HEK293T (cell line): ENCODE measurements around the gene TRIM61.

ENCODE experiments used
- BHLHE40 ChIP-seq: fragments of 450-650 bp; IDR thresholded peaks from 2 replicates; pipeline ENCODE4 v1.6.1; 2016; ENCODE audit warnings: mild to moderate bottlenecking, moderate library complexity, borderline replicate concordance
- FOXK2 ChIP-seq: fragments of 450-650 bp; IDR thresholded peaks from 2 replicates; pipeline ENCODE4 v1.6.1; 2016; ENCODE audit warnings: mild to moderate bottlenecking
- FOXM1 ChIP-seq: fragments of 450-650 bp; IDR thresholded peaks from 2 replicates; pipeline ENCODE4 v1.6.1; 2017; ENCODE audit warnings: mild to moderate bottlenecking, borderline replicate concordance
- HDGF ChIP-seq: fragments of 450-650 bp; IDR thresholded peaks from 2 replicates; pipeline ENCODE4 v1.6.1; 2017; ENCODE audit warnings: antibody characterized with exemption, borderline replicate concordance
- L3MBTL2 ChIP-seq: fragments of 450-650 bp; conservative IDR thresholded peaks from 2 replicates; pipeline ENCODE4 v1.6.1; 2016; ENCODE audit warnings: mild to moderate bottlenecking
- PKNOX1 ChIP-seq: fragments of 450-650 bp; IDR thresholded peaks from 2 replicates; pipeline ENCODE4 v1.6.1; 2016
- SP1 ChIP-seq: fragments of 450-650 bp; IDR thresholded peaks from 2 replicates; pipeline ENCODE4 v1.6.1; 2017
- SUZ12 ChIP-seq: fragments of 450-650 bp; IDR thresholded peaks from 2 replicates; pipeline ENCODE4 v1.6.1; 2016; ENCODE audit warnings: mild to moderate bottlenecking
- TARDBP ChIP-seq: fragments of 450-650 bp; IDR thresholded peaks from 2 replicates; pipeline ENCODE4 v1.6.1; 2016
- ZNF384 ChIP-seq: fragments of 450-650 bp; IDR thresholded peaks from 2 replicates; pipeline ENCODE4 v1.6.1; 2016

GRCh38 chr4:164933244-164933643 lies 44.2 kb downstream of the TRIM61 start:
- no peak for TF ChIP-seq L3MBTL2
- TF ChIP-seq BHLHE40: no peak
- no peak for TF ChIP-seq ZNF384
- TF ChIP-seq FOXK2: no peak
- no peak for TF ChIP-seq PKNOX1
- TF ChIP-seq TARDBP: no peak
- no peak for TF ChIP-seq FOXM1
- TF ChIP-seq SP1: no peak
- TF ChIP-seq HDGF: no peak
- TF ChIP-seq SUZ12: no peak
